K562 (cell line): ENCODE results near the gene ENTPD8. TPM values are rescaled to one million over a fixed set of nuclear protein-coding genes. Genes with fewer than 3 reads are reported as not detected.

Experiments used
- CTBP1 ChIP-seq: fragments of 450-650 bp; IDR thresholded peaks from 2 replicates; pipeline ENCODE4 v1.6.1; 2016; ENCODE audit warnings: borderline replicate concordance
- EGR1 ChIP-seq: fragments of 450-650 bp; conservative IDR thresholded peaks from 2 replicates; pipeline ENCODE4 v1.6.1; 2017; ENCODE audit warnings: mild to moderate bottlenecking
- GABPB1 ChIP-seq: sonication (generic); formaldehyde crosslinking; IDR thresholded peaks from 2 replicates; pipeline ENCODE4 v1.8.0; 2022; ENCODE audit warnings: mild to moderate bottlenecking, missing genetic modification reagents
- HMGN3 ChIP-seq: IDR thresholded peaks from 2 replicates; pipeline ENCODE4 v1.6.1; 2011; ENCODE audit warnings: borderline replicate concordance, low read depth, mild to moderate bottlenecking, mixed read lengths, low read length; ENCODE audit not compliant: insufficient read length; ENCODE audit errors: extremely low read depth
- KDM2B ChIP-seq: fragments of 250-450 bp; sonication (Bioruptor Pico); IDR thresholded peaks from 2 replicates; pipeline ENCODE4 v1.8.0; 2021; ENCODE audit warnings: mild to moderate bottlenecking, moderate library complexity
- KLF10 ChIP-seq: fragments of 250-450 bp; sonication (Bioruptor Pico); IDR thresholded peaks from 2 replicates; pipeline ENCODE4 v1.6.1; 2021; ENCODE audit warnings: matching md5 sums
- L3MBTL2 ChIP-seq: fragments of 450-650 bp; IDR thresholded peaks from 2 replicates; pipeline ENCODE4 v1.6.1; 2016; ENCODE audit warnings: mild to moderate bottlenecking, moderate library complexity
- MED1 ChIP-seq: sonication (generic); formaldehyde crosslinking; IDR thresholded peaks from 2 replicates; pipeline ENCODE4 v1.8.1; 2023; ENCODE audit warnings: missing genetic modification reagents, borderline replicate concordance
- RBFOX2 ChIP-seq: fragments of 200-400 bp; formaldehyde crosslinking; IDR thresholded peaks from 2 replicates; pipeline ENCODE4 v1.6.1; 2017; ENCODE audit warnings: low read depth, mild to moderate bottlenecking, low read length, moderate library complexity
- SRF ChIP-seq, 2 experiments: fragments of 250-450, 450-650 bp in 1 of 2; sonication (Bioruptor Pico) in 1 of 2; sonication (generic) in 1 of 2; formaldehyde crosslinking; IDR thresholded peaks; 2 replicates each; pipeline versions ENCODE4 v1.5.0 to v1.5.1; 2020 to 2022; ENCODE audit warnings: mild to moderate bottlenecking in 1 of 2, missing genetic modification reagents in 1 of 2
- ZBTB7A ChIP-seq: IDR thresholded peaks from 2 replicates; pipeline ENCODE4 v1.6.1; 2011; ENCODE audit warnings: low read depth, mild to moderate bottlenecking, low read length, moderate library complexity, borderline replicate concordance; ENCODE audit not compliant: control insufficient read depth
- ZFX ChIP-seq: sonication (generic); formaldehyde crosslinking; IDR thresholded peaks from 2 replicates; pipeline ENCODE4 v1.8.0; 2022; ENCODE audit warnings: mild to moderate bottlenecking, missing genetic modification reagents, moderate library complexity
- ZNF445 ChIP-seq: fragments of 250-450 bp; sonication (Bioruptor Pico); IDR thresholded peaks from 2 replicates; pipeline ENCODE4 v1.4.0; 2020; ENCODE audit warnings: low read depth, mild to moderate bottlenecking, moderate library complexity
- polyA plus RNA-seq, 8 experiments: library from polyadenylated mRNA; depleted of rRNA in 4 of 8; stranded (reverse) in 5 of 8; unstranded in 3 of 8; fragments of >200 nt; fragmentation: Nextera tagmentation in 2 of 8; fragmentation: Illumina TruSeq in 1 of 8; extraction: Ambion mirVana in 2 of 8; extraction: Trizol in 1 of 8; gene quantifications; 2 replicates each; pipeline versions ENCODE4 v1.2.1 to v1.2.3, GENCODE V29; 2011 to 2014; ENCODE audit warnings: inconsistent platforms in 1 of 8, missing spikeins in 1 of 8
- total RNA-seq, 7 experiments: library from RNA; depleted of rRNA in 6 of 7; stranded (reverse); fragments of >200 nt in 6 of 7; fragmentation: Illumina TruSeq in 2 of 7; extraction: Trizol in 2 of 7; gene quantifications; 2 replicates each; pipeline versions ENCODE4 v1.2.1 to v1.2.3, GENCODE V29; 2011 to 2021; ENCODE audit warnings: low replicate concordance in 1 of 7
- TF ChIP-seq, protein P1 (sequence below), 2 experiments: fragments of 450-650 bp; formaldehyde crosslinking in 1 of 2; IDR thresholded peaks; 2 replicates each; pipeline versions ENCODE4 v1.4.0 to v1.6.1; 2014 to 2020; ENCODE audit warnings: mild to moderate bottlenecking in 2 of 2, borderline replicate concordance in 1 of 2, low read depth in 1 of 2
- TF ChIP-seq, protein P2 (sequence below): sonication (generic); formaldehyde crosslinking; IDR thresholded peaks from 2 replicates; pipeline ENCODE4 v1.9.0; 2022; ENCODE audit warnings: mild to moderate bottlenecking, missing genetic modification reagents
- TF ChIP-seq, protein P3 (sequence below): IDR thresholded peaks from 2 replicates; pipeline ENCODE4 v1.6.1; 2011; ENCODE audit warnings: borderline replicate concordance, low read depth, mild to moderate bottlenecking, moderate library complexity, low read length; ENCODE audit not compliant: insufficient read depth, poor library complexity, severe bottlenecking

Gene ENTPD8
- total and polyA plus RNA-seq, 9 of the 15 experiments (the other 6 are each of a cell fraction or from before 2014, with no cell fraction given) = 0.06 to 0.27 (median 0.19) TPM; not detected in 5

DNA sequence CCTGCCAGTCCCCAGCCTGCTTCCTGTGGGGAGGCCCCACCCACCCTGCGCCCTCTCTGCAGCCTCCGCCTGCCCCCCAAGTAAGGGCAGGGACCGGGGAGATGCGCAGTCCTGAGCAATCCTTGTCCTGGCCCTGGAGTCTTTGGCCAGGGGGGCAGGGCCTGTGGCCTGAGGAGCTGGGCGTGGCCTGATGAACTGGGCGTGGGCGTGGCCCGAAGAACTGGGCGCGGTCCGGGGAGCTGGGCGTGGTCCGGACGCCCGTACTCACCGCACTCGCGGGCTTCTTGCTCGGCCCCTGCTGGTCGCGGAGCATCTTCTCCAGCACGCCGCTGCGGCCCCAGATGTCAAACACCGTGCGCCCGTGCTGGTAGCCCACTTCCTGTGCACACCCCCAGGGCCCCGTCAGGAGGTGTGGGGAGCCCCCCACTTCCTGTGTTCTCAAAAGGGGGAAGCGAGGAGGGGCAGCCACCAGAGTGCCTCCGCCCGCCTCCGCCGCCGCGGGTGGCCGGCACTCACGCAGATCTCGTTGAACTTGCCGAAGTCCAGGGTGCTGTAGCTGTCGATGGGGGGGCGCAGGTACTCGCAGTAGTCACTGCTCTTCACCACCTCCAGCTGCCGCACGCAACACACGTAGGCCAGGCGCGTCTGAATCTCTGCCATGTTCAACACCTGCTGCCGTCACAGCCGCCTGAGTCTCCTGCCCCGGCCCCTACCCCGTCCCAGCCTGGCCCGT lies 20.7 kb upstream of the ENTPD8 start (continued):
- TF ChIP-seq HMGN3 = peak; percentile 62
- 0 out of 2 replicates have a peak, but pooled peaks have one; percentile 53 for TF ChIP-seq MED1 (CRISPR knock-in tag)
- TF ChIP-seq, protein P1, sequence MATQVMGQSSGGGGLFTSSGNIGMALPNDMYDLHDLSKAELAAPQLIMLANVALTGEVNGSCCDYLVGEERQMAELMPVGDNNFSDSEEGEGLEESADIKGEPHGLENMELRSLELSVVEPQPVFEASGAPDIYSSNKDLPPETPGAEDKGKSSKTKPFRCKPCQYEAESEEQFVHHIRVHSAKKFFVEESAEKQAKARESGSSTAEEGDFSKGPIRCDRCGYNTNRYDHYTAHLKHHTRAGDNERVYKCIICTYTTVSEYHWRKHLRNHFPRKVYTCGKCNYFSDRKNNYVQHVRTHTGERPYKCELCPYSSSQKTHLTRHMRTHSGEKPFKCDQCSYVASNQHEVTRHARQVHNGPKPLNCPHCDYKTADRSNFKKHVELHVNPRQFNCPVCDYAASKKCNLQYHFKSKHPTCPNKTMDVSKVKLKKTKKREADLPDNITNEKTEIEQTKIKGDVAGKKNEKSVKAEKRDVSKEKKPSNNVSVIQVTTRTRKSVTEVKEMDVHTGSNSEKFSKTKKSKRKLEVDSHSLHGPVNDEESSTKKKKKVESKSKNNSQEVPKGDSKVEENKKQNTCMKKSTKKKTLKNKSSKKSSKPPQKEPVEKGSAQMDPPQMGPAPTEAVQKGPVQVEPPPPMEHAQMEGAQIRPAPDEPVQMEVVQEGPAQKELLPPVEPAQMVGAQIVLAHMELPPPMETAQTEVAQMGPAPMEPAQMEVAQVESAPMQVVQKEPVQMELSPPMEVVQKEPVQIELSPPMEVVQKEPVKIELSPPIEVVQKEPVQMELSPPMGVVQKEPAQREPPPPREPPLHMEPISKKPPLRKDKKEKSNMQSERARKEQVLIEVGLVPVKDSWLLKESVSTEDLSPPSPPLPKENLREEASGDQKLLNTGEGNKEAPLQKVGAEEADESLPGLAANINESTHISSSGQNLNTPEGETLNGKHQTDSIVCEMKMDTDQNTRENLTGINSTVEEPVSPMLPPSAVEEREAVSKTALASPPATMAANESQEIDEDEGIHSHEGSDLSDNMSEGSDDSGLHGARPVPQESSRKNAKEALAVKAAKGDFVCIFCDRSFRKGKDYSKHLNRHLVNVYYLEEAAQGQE (IDR thresholded peaks at IDR 0.05; ENCODE audit: borderline replicate concordance) = no peak
- TF ChIP-seq, protein P1 (CRISPR knock-in tag; IDR thresholded peaks at IDR 0.05; ENCODE audit: low read depth) = no peak
- TF ChIP-seq KLF10 = no peak
- TF ChIP-seq KDM2B (CRISPR knock-in tag) = peak; percentile 51; the same call in 1 of the 2 replicates
- TF ChIP-seq L3MBTL2 = peak; percentile 65
- TF ChIP-seq, protein P2, sequence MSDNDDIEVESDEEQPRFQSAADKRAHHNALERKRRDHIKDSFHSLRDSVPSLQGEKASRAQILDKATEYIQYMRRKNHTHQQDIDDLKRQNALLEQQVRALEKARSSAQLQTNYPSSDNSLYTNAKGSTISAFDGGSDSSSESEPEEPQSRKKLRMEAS = peak; percentile 68
- TF ChIP-seq ZFX (CRISPR knock-in tag) = peak; percentile 42; the same call in 1 of the 2 replicates
- peak; percentile 92 for TF ChIP-seq CTBP1
- TF ChIP-seq GABPB1 (CRISPR knock-in tag) = peak; percentile 45; the same call in 1 of the 2 replicates
- 0 out of 2 replicates have a peak, but pooled peaks have one; percentile 27 for TF ChIP-seq ZBTB7A
- peak in 1 of 2 experiments; percentile 96; a peak in 1 of 4 replicates for TF ChIP-seq SRF (CRISPR knock-in tag; IDR thresholded peaks at IDR 0.05)
- peak; percentile 75 for TF ChIP-seq EGR1
- no peak for TF ChIP-seq ZNF445
- TF ChIP-seq RBFOX2 = peak; percentile 74
- TF ChIP-seq, protein P3, sequence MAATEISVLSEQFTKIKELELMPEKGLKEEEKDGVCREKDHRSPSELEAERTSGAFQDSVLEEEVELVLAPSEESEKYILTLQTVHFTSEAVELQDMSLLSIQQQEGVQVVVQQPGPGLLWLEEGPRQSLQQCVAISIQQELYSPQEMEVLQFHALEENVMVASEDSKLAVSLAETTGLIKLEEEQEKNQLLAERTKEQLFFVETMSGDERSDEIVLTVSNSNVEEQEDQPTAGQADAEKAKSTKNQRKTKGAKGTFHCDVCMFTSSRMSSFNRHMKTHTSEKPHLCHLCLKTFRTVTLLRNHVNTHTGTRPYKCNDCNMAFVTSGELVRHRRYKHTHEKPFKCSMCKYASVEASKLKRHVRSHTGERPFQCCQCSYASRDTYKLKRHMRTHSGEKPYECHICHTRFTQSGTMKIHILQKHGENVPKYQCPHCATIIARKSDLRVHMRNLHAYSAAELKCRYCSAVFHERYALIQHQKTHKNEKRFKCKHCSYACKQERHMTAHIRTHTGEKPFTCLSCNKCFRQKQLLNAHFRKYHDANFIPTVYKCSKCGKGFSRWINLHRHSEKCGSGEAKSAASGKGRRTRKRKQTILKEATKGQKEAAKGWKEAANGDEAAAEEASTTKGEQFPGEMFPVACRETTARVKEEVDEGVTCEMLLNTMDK = peak; percentile 14
